Measurements from ENCODE around the gene MEGF11. TPM values are rescaled to one million over a fixed set of nuclear protein-coding genes. Genes with fewer than 3 reads are reported as not detected.

Gene MEGF11
- polyA plus RNA-seq, 1 of the 3 experiments (the other 2 are of a cell fraction): not detected

DNA sequence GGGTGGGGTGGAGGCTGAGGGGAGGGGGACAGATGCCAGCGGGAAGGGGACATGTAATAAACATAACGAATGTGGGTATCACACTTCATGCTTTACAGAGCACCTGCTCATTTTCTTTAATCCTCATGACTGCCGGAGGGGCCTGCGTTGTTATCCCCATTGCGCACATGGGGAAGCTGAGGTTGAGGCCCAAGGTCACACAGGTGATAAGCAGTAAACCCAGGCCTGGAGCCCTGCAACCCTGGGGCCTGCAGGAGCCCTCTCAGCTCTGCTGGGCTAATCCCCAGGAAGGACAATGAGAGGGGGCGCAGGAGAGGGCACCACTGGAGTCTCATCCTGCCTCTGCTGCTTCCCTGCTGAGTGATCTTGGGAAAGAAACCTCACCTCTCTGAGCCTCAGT, 64.3 kb downstream of the MEGF11 start:
- Histone ChIP-seq H3K4me3 (ENCODE audit: low read depth in 2 of 2, low read length in 1 of 2) (no peak overlapping the region), H3K27ac (ENCODE audit: low read depth in 2 of 2, low read length in 1 of 2) (no peak overlapping the region), H3K36me3 (replicated peaks in 1 of 2; ENCODE audit: control insufficient read depth in 1 of 2, insufficient read depth in 2 of 2, low read length in 1 of 2) (no peaks in the 10 kb centered on the region), H2AFZ (ENCODE audit: low read depth) (no peak overlapping the region), H3F3A (replicated peaks; ENCODE audit: insufficient read depth) (no peaks in the 10 kb centered on the region), H3K9ac (no peak overlapping the region), H3K9me2 (no peaks in the 10 kb centered on the region), H3K9me3 (no peaks in the 10 kb centered on the region), H4K20me1 (ENCODE audit: insufficient read depth) (no peaks in the 10 kb centered on the region), H3K79me2 (ENCODE audit: insufficient read depth) (no peaks in the 10 kb centered on the region), H3K4me1 (ENCODE audit: control insufficient read depth in 1 of 2, insufficient read depth in 2 of 2, low read depth in 1 of 2, low read length in 1 of 2) (peaks cover 0 to 18% of the 10 kb centered on the region in 2 experiments; a peak in 1 of 4 replicates), H3K27me3 (ENCODE audit: insufficient read depth) (peaks cover 9% of the 10 kb centered on the region; the same call in 1 of the 2 replicates), H3K4me2 (no peak overlapping the region)
- no peak for TF ChIP-seq SMC3 (IDR thresholded peaks at IDR 0.05; ENCODE audit: low read depth, low read length)
- no peak for TF ChIP-seq TCF12 (IDR thresholded peaks at IDR 0.05)
- TF ChIP-seq, protein P1, sequence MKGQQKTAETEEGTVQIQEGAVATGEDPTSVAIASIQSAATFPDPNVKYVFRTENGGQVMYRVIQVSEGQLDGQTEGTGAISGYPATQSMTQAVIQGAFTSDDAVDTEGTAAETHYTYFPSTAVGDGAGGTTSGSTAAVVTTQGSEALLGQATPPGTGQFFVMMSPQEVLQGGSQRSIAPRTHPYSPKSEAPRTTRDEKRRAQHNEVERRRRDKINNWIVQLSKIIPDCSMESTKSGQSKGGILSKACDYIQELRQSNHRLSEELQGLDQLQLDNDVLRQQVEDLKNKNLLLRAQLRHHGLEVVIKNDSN (IDR thresholded peaks at IDR 0.05; ENCODE audit: borderline replicate concordance, low read depth): no peak
- TF ChIP-seq, protein P2, sequence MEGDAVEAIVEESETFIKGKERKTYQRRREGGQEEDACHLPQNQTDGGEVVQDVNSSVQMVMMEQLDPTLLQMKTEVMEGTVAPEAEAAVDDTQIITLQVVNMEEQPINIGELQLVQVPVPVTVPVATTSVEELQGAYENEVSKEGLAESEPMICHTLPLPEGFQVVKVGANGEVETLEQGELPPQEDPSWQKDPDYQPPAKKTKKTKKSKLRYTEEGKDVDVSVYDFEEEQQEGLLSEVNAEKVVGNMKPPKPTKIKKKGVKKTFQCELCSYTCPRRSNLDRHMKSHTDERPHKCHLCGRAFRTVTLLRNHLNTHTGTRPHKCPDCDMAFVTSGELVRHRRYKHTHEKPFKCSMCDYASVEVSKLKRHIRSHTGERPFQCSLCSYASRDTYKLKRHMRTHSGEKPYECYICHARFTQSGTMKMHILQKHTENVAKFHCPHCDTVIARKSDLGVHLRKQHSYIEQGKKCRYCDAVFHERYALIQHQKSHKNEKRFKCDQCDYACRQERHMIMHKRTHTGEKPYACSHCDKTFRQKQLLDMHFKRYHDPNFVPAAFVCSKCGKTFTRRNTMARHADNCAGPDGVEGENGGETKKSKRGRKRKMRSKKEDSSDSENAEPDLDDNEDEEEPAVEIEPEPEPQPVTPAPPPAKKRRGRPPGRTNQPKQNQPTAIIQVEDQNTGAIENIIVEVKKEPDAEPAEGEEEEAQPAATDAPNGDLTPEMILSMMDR (IDR thresholded peaks at IDR 0.05): no peak
- no peak for TF ChIP-seq GATA2 (CRISPR knock-in tag; IDR thresholded peaks at IDR 0.05)
- TF ChIP-seq, protein P3, sequence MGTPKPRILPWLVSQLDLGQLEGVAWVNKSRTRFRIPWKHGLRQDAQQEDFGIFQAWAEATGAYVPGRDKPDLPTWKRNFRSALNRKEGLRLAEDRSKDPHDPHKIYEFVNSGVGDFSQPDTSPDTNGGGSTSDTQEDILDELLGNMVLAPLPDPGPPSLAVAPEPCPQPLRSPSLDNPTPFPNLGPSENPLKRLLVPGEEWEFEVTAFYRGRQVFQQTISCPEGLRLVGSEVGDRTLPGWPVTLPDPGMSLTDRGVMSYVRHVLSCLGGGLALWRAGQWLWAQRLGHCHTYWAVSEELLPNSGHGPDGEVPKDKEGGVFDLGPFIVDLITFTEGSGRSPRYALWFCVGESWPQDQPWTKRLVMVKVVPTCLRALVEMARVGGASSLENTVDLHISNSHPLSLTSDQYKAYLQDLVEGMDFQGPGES (IDR thresholded peaks at IDR 0.05; ENCODE audit: low read depth, low read length): no peak
- no peak for TF ChIP-seq YY1 (IDR thresholded peaks at IDR 0.05; ENCODE audit: low read depth)
- TF ChIP-seq, protein P4, sequence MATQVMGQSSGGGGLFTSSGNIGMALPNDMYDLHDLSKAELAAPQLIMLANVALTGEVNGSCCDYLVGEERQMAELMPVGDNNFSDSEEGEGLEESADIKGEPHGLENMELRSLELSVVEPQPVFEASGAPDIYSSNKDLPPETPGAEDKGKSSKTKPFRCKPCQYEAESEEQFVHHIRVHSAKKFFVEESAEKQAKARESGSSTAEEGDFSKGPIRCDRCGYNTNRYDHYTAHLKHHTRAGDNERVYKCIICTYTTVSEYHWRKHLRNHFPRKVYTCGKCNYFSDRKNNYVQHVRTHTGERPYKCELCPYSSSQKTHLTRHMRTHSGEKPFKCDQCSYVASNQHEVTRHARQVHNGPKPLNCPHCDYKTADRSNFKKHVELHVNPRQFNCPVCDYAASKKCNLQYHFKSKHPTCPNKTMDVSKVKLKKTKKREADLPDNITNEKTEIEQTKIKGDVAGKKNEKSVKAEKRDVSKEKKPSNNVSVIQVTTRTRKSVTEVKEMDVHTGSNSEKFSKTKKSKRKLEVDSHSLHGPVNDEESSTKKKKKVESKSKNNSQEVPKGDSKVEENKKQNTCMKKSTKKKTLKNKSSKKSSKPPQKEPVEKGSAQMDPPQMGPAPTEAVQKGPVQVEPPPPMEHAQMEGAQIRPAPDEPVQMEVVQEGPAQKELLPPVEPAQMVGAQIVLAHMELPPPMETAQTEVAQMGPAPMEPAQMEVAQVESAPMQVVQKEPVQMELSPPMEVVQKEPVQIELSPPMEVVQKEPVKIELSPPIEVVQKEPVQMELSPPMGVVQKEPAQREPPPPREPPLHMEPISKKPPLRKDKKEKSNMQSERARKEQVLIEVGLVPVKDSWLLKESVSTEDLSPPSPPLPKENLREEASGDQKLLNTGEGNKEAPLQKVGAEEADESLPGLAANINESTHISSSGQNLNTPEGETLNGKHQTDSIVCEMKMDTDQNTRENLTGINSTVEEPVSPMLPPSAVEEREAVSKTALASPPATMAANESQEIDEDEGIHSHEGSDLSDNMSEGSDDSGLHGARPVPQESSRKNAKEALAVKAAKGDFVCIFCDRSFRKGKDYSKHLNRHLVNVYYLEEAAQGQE (IDR thresholded peaks at IDR 0.05; ENCODE audit: low read depth, low read length): no peak
- no peak for TF ChIP-seq MEF2A (IDR thresholded peaks at IDR 0.05; ENCODE audit: borderline replicate concordance, low read depth)
- TF ChIP-seq EZH2phosphoT487 (IDR thresholded peaks at IDR 0.05; ENCODE audit: borderline replicate concordance, low read depth): no peak
- TF ChIP-seq GABPA (IDR thresholded peaks at IDR 0.05; ENCODE audit: low read depth): no peak
- TF ChIP-seq FOSL2 (IDR thresholded peaks at IDR 0.05; ENCODE audit: borderline replicate concordance, low read depth): no peak
- no peak for TF ChIP-seq FOXM1 (IDR thresholded peaks at IDR 0.05; ENCODE audit: low read depth)
- no peak for TF ChIP-seq NFIC (IDR thresholded peaks at IDR 0.05; ENCODE audit: borderline replicate concordance)
- no peak for TF ChIP-seq FOXJ3 (CRISPR knock-in tag; IDR thresholded peaks at IDR 0.05)
- TF ChIP-seq RFX5 (IDR thresholded peaks at IDR 0.05; ENCODE audit: low read length): no peak
- ChIA-PET CTCF (interaction anchor here (0.6 to 1.5 kb wide), 4 partner anchors 272 to 700 kb away, joined by 3 to 8 read pairs (median 3); no protein-coding TSS in a partner anchor), POLR2A (no interaction called here)
- DNase-seq: no peak
- 67% methylated on average over 6 of the region's 6 CpGs for WGBS (ENCODE audit: low lambda C conversion rate)
